ENCODE data around the gene LAGE3. TPM values are rescaled to one million over a fixed set of nuclear protein-coding genes. Genes with fewer than 3 reads are reported as not detected.

The LAGE3 gene
- total RNA-seq, 3 donors from 2014 or later = 10.7 to 18.5 (median 13.9) TPM

DNA sequence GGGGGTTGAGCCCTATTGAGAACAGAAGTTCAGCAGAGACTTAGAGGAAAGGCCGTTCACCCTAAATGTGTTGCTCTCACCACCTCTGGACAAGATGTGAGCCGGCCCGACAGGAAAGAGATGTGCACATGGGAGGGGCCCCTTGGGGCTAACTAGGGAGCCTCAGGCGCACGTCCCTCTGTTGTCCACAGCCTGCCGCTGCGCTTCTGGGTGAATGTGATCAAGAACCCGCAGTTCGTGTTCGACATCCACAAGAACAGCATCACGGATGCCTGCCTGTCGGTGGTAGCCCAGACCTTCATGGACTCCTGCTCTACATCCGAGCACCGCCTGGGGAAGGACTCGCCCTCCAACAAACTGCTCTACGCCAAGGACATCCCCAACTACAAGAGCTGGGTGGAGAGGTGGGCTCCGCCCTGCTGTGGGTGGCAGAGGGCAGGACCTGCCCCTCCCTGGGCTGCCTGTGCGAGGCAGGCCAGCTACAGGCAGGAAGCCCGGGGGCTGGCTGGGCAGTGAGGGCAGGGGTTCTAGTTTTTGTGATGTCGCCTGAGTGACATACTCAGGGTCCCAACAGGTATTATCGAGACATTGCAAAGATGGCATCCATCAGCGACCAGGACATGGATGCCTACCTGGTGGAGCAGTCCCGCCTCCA, 8.0 kb downstream of the LAGE3 start:
- DNase-seq = no peak
- no peaks in the 10 kb centered on the region for H3K4me1 ChIP-seq (ENCODE audit: low read depth)
- H3K36me3 ChIP-seq (ENCODE audit: low read depth) = no peaks in the 10 kb centered on the region
- intact Hi-C loops (cut with DNase I, micrococcal nuclease) = no loop called here
- no peaks in the 10 kb centered on the region for H3K9me3 ChIP-seq
- no peak overlapping the region for H3K4me3 ChIP-seq
- TF ChIP-seq, protein P1, sequence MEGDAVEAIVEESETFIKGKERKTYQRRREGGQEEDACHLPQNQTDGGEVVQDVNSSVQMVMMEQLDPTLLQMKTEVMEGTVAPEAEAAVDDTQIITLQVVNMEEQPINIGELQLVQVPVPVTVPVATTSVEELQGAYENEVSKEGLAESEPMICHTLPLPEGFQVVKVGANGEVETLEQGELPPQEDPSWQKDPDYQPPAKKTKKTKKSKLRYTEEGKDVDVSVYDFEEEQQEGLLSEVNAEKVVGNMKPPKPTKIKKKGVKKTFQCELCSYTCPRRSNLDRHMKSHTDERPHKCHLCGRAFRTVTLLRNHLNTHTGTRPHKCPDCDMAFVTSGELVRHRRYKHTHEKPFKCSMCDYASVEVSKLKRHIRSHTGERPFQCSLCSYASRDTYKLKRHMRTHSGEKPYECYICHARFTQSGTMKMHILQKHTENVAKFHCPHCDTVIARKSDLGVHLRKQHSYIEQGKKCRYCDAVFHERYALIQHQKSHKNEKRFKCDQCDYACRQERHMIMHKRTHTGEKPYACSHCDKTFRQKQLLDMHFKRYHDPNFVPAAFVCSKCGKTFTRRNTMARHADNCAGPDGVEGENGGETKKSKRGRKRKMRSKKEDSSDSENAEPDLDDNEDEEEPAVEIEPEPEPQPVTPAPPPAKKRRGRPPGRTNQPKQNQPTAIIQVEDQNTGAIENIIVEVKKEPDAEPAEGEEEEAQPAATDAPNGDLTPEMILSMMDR (IDR thresholded peaks at IDR 0.05) = no peak
- ATAC-seq = no peak

DNA sequence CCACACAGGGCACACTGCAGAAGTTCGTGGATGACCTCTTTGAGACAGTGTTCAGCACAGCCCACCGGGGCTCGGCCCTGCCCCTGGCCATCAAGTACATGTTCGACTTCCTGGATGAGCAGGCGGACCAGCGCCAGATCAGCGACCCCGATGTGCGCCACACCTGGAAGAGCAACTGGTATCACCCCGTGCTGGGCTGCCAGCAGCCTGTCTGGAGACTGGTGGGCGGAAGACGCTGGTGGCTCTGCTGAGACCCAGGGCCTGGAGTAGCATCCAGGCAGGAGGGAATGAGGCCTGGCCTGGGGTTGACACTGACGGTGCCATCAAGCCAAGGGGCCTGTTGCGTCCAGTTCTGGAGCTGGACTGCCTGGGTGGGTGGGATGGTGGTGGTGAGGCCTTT, 8.6 kb downstream of the LAGE3 start:
- Histone ChIP-seq H3K4me3 (no peak overlapping the region), H3K36me3 (ENCODE audit: low read depth) (no peaks in the 10 kb centered on the region), H3K9me3 (no peaks in the 10 kb centered on the region), H3K4me1 (ENCODE audit: low read depth) (no peaks in the 10 kb centered on the region)
- no peak for DNase-seq
- TF ChIP-seq, protein P1 (IDR thresholded peaks at IDR 0.05) = no peak
- ATAC-seq = no peak
- intact Hi-C loops (cut with DNase I, micrococcal nuclease) = no loop called here

DNA sequence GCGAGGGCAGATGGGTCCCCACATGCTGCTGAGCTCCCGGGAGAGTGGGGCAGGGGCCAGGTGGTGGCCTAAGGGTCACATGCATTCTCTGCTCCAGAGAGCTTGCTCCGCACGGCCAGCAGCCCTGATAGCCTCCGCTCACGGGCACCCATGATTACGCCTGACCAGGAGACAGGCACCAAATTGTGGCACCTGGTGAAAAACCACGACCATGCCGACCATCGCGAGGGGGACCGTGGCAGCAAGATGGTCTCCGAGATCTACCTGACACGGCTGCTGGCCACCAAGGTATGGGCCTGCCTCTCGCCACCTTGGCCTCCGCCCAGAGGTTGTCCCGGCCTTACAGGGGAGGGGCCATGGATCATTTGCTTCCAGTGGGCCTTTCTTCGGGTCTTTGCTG, 9.2 kb downstream of the LAGE3 start:
- intact Hi-C loops (cut with DNase I, micrococcal nuclease) = no loop called here
- no peaks in the 10 kb centered on the region for H3K4me1 ChIP-seq (ENCODE audit: low read depth)
- TF ChIP-seq, protein P1 (IDR thresholded peaks at IDR 0.05) = no peak
- no peak overlapping the region for H3K4me3 ChIP-seq
- no peak for DNase-seq
- H3K9me3 ChIP-seq = no peaks in the 10 kb centered on the region
- ATAC-seq = no peak
- no peaks in the 10 kb centered on the region for H3K36me3 ChIP-seq (ENCODE audit: low read depth)

DNA sequence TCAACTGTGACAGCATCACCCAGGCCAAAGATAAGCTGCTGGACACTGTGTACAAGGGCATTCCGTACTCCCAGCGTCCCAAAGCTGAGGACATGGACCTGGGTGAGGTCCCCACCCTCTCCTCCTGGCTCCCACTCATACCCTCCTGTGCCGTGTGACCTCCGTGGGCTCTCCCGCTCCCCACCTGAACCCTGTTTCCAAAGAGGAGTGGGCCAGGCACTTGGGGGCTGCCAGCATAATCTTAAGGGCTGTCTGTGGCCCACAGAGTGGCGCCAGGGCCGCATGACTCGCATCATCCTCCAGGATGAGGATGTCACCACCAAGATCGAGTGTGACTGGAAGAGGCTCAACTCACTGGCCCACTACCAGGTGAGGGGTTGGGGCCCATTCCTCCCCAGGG, 10.0 kb downstream of the LAGE3 start:
- TF ChIP-seq, protein P1 (IDR thresholded peaks at IDR 0.05) = no peak
- intact Hi-C loops (cut with DNase I, micrococcal nuclease) = no loop called here
- ATAC-seq = no peak

DNA sequence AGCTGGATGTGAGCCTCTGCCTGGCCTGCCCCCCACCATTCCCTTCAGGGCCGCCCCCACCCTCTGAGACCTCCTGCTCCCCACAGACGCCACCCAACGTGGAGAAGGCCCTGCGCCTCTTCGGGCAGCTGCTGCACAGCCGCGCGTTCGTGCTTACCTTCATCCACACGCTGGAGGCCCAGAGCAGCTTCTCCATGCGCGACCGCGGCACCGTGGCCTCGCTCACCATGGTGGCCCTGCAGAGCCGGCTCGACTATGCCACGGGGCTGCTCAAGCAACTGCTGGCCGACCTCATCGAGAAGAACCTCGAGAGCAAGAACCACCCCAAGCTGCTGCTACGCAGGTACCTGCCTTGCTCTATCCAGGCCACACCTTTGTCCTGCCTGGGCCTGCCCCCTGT, 10.9 kb downstream of the LAGE3 start:
- Histone ChIP-seq H3K36me3 (ENCODE audit: low read depth) (no peaks in the 10 kb centered on the region), H3K4me1 (ENCODE audit: low read depth) (no peaks in the 10 kb centered on the region), H3K4me3 (no peak overlapping the region), H3K9me3 (no peaks in the 10 kb centered on the region)
- TF ChIP-seq, protein P1 (IDR thresholded peaks at IDR 0.05) = no peak
- ATAC-seq (no peak), DNase-seq (no peak)
- intact Hi-C loops (cut with DNase I, micrococcal nuclease) = no loop called here

More for the DNA sequence above, 10.0 kb downstream of the LAGE3 start:
- Histone ChIP-seq H3K4me1 (ENCODE audit: low read depth) (no peaks in the 10 kb centered on the region), H3K36me3 (ENCODE audit: low read depth) (no peaks in the 10 kb centered on the region), H3K4me3 (no peak overlapping the region), H3K9me3 (no peaks in the 10 kb centered on the region)
- no peak for DNase-seq

DNA sequence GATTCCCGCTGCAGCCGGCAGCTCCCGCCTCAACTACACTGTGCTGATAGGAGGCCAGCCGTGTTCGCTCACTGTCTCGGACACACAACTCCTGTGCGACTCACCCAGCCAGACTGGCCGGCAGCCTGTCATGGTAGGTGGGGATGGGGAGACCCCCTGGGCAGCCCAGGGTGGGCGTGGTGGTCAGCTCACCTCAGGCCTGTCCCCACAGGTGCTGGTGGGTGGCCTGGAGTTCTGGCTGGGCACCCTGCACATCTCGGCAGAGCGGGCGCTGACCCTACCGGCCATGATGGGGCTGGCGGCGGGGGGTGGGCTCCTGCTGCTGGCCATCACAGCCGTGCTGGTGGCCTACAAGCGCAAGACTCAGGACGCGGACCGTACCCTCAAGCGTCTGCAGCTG, 11.5 kb downstream of the LAGE3 start:
- TF ChIP-seq, protein P1 (IDR thresholded peaks at IDR 0.05) = no peak
- Histone ChIP-seq H3K4me1 (ENCODE audit: low read depth) (no peaks in the 10 kb centered on the region), H3K36me3 (ENCODE audit: low read depth) (no peaks in the 10 kb centered on the region), H3K4me3 (no peak overlapping the region), H3K9me3 (no peaks in the 10 kb centered on the region)
- ATAC-seq (no peak), DNase-seq (no peak)
- intact Hi-C loops (cut with DNase I, micrococcal nuclease) = no loop called here
